Measurements from ENCODE around the gene TMEM245. TPM values are rescaled to one million over a fixed set of nuclear protein-coding genes. Genes with fewer than 3 reads are reported as not detected.

The TMEM245 gene
- total and polyA plus RNA-seq, 2 of the 13 experiments (the other 11 are each of a cell fraction or from before 2014, with no cell fraction given), result 53.5 to 55.4 TPM

- peak overlapping the region; percentile 87 for H3K4me2 ChIP-seq (ENCODE audit: low read depth, low read length)
- peak overlapping the region; percentile 46 to 62 (median 54) for H3K4me3 ChIP-seq (replicated peaks in 1 of 3; ENCODE audit: insufficient read depth in 1 of 3, low read depth in 2 of 3, low read length in 3 of 3)
- ATAC-seq (no peak), FAIRE-seq (no peak), DNase-seq (ENCODE audit: low spot score) (no peak)
- peaks cover 3% of the 10 kb centered on the region; the same call in 1 of the 2 replicates for H4K20me1 ChIP-seq (ENCODE audit: insufficient read depth, low read length)
- H3K36me3 ChIP-seq (replicated peaks in 1 of 2; ENCODE audit: control insufficient read depth in 1 of 2, insufficient read depth in 2 of 2, low read length in 2 of 2), result peaks cover 1 to 3% of the 10 kb centered on the region in 2 experiments; a peak in 3 of 5 replicates
- CTCF ChIA-PET (ENCODE audit: low intra/inter-chr PET ratio, low total read pairs), result no interaction called here
- TSS peak; percentile 41 for BruUV-seq (replicated peaks)
- H3K4me1 ChIP-seq (ENCODE audit: insufficient read depth, low read length), result peaks cover 45% of the 10 kb centered on the region
- H3K79me2 ChIP-seq (ENCODE audit: insufficient read depth, low read length), result peaks cover 37% of the 10 kb centered on the region
- 38% methylated on average over 14 of the region's 19 CpGs for WGBS (ENCODE audit: low lambda C conversion rate)
- peak overlapping the region; percentile 75 for H2AFZ ChIP-seq (ENCODE audit: low read length)
- peak overlapping the region; percentile 63 for H3K9ac ChIP-seq (ENCODE audit: insufficient read depth, low read depth, low read length)
- intact Hi-C loops (cut with micrococcal nuclease; ENCODE audit: unreplicated experiment) (loop anchor here (5.0 kb wide), 1 partner anchor 108 kb away; no protein-coding TSS in a partner anchor), in situ Hi-C loops (cut with HindIII; ENCODE audit: extremely low pct_ligation_motif_present, low pct_unique_long_range_greater_than_20kb) (no loop called here)
- peak overlapping the region; percentile 65 for H3K27ac ChIP-seq (ENCODE audit: extremely low read length, insufficient read depth, low read length)
- H3K9me3 ChIP-seq (ENCODE audit: low read length), result no peaks in the 10 kb centered on the region
- H3K27me3 ChIP-seq (ENCODE audit: control insufficient read depth in 1 of 2, insufficient read depth in 2 of 2, low read length in 2 of 2), result no peaks in the 10 kb centered on the region; a peak in 1 of 5 replicates
- POLR2A ChIA-PET, result interaction anchor here (0.9 kb wide), 1 partner anchor 9 kb away, joined by 3 read pairs; no protein-coding TSS in a partner anchor
- TF ChIP-seq SOX6 (IDR thresholded peaks at IDR 0.05), result no peak
- TF ChIP-seq SOX6 (CRISPR knock-in tag; IDR thresholded peaks at IDR 0.05), result peak; percentile 19; the same call in 1 of the 2 replicates
- TF ChIP-seq MAX (IDR thresholded peaks at IDR 0.05), result peak; percentile 23; the same call in 1 of the 2 replicates
- no peak for TF ChIP-seq ZMYM2 (CRISPR knock-in tag; IDR thresholded peaks at IDR 0.05)
- 0 out of 2 replicates have a peak, but pooled peaks have one; percentile 29 for TF ChIP-seq ZNF605 (CRISPR knock-in tag; IDR thresholded peaks at IDR 0.05)
- no peak for TF ChIP-seq ZNF253 (CRISPR knock-in tag; IDR thresholded peaks at IDR 0.05; ENCODE audit: borderline replicate concordance)
- TF ChIP-seq AGO2 (optimal IDR thresholded peaks at IDR 0.05; ENCODE audit: low read depth, low read length), result peak; percentile 9
- peak; percentile 6; the same call in 1 of the 2 replicates for TF ChIP-seq MAZ (IDR thresholded peaks at IDR 0.05; ENCODE audit: borderline replicate concordance, low read depth, low read length)
- no peak for TF ChIP-seq MAZ (CRISPR knock-in tag; IDR thresholded peaks at IDR 0.05; ENCODE audit: low read depth)
- no peak for TF ChIP-seq MIXL1 (CRISPR knock-in tag; IDR thresholded peaks at IDR 0.05)
- 0 out of 2 replicates have a peak, but pooled peaks have one; percentile 10 for TF ChIP-seq ARNT2 (CRISPR knock-in tag; IDR thresholded peaks at IDR 0.05; ENCODE audit: low read depth)
- 0 out of 2 replicates have a peak, but pooled peaks have one; percentile 6 for TF ChIP-seq MYPOP (CRISPR knock-in tag; IDR thresholded peaks at IDR 0.05)
- TF ChIP-seq ZSCAN31 (CRISPR knock-in tag; IDR thresholded peaks at IDR 0.05; ENCODE audit: low read depth), result 0 out of 2 replicates have a peak, but pooled peaks have one; percentile 10
- TF ChIP-seq MYC (CRISPR knock-in tag; IDR thresholded peaks at IDR 0.05; ENCODE audit: borderline replicate concordance), result peak; percentile 27; the same call in 1 of the 2 replicates
- TF ChIP-seq SALL1 (CRISPR knock-in tag; IDR thresholded peaks at IDR 0.05), result 0 out of 2 replicates have a peak, but pooled peaks have one; percentile 2
- peak; percentile 48; the same call in 1 of the 2 replicates for TF ChIP-seq MNT (IDR thresholded peaks at IDR 0.05)
- no peak for TF ChIP-seq ZMAT3 (CRISPR knock-in tag; conservative IDR thresholded peaks at IDR 0.05)
- TF ChIP-seq MXI1 (IDR thresholded peaks at IDR 0.05; ENCODE audit: borderline replicate concordance, low read depth, low read length), result peak; percentile 76; the same call in 1 of the 3 replicates
- TF ChIP-seq KDM5B (CRISPR knock-in tag; IDR thresholded peaks at IDR 0.05; ENCODE audit: borderline replicate concordance), result no peak
- 0 out of 2 replicates have a peak, but pooled peaks have one; percentile 9 for TF ChIP-seq ZNF564 (CRISPR knock-in tag; IDR thresholded peaks at IDR 0.05)
- no peak for TF ChIP-seq ZNF382 (CRISPR knock-in tag; IDR thresholded peaks at IDR 0.05; ENCODE audit: borderline replicate concordance)
- 0 out of 2 replicates have a peak, but pooled peaks have one; percentile 31 for TF ChIP-seq ZNF430 (CRISPR knock-in tag; IDR thresholded peaks at IDR 0.05)
Observed at GRCh38 chr9:109013679-109014607, 105.8 kb downstream of the TMEM245 start.

Measured in HepG2 (cell line).